Osteocyte (in vitro differentiated cells): ENCODE results near the gene MAPK4. TPM values are rescaled to one million over a fixed set of nuclear protein-coding genes. Genes with fewer than 3 reads are reported as not detected.

Source experiments
- DNase-seq: peaks from one replicate; pipeline ENCODE4 v3.0.0; 2021; ENCODE audit warnings: mixed read lengths; ENCODE audit not compliant: unreplicated experiment; ENCODE audit errors: extremely low spot score
- H3K27ac Mint-ChIP-seq: one replicate; pipeline ENCODE4 v1.8.0; 2021; ENCODE audit warnings: mild to moderate bottlenecking, mixed read lengths; ENCODE audit not compliant: unreplicated experiment
- H3K27me3 Mint-ChIP-seq: one replicate; pipeline ENCODE4 v1.8.0; 2021; ENCODE audit warnings: mixed read lengths; ENCODE audit not compliant: unreplicated experiment
- H3K36me3 Mint-ChIP-seq: one replicate; pipeline ENCODE4 v1.8.0; 2021; ENCODE audit warnings: mixed read lengths; ENCODE audit not compliant: unreplicated experiment
- H3K4me1 Mint-ChIP-seq: one replicate; pipeline ENCODE4 v1.8.0; 2021; ENCODE audit warnings: mixed read lengths; ENCODE audit not compliant: unreplicated experiment
- H3K4me3 Mint-ChIP-seq: one replicate; pipeline ENCODE4 v1.8.0; 2021; ENCODE audit warnings: mild to moderate bottlenecking, moderate library complexity, mixed read lengths; ENCODE audit not compliant: unreplicated experiment
- H3K9me3 Mint-ChIP-seq: one replicate; pipeline ENCODE4 v1.8.0; 2021; ENCODE audit warnings: mixed read lengths; ENCODE audit not compliant: unreplicated experiment
- CTCF ChIP-seq: fragments of 200-600 bp; sonication (generic); IDR thresholded peaks from 2 replicates; pipeline ENCODE4 v1.5.0; 2021; ENCODE audit warnings: antibody characterized with exemption, mild to moderate bottlenecking, moderate library complexity
- total RNA-seq: library from RNA; stranded (reverse); gene quantifications from 2 replicates; pipeline ENCODE4 v1.2.1, GENCODE V29; 2021

The MAPK4 gene
- total RNA-seq, 1 donor from 2014 or later, result not detected

GRCh38 chr18:50579061-50579774, 19.3 kb downstream of the MAPK4 start:
- TF ChIP-seq CTCF, result no peak
- Mint-ChIP-seq H3K27ac (no peak overlapping the region), H3K4me3 (no peak overlapping the region), H3K4me1 (no peaks in the 10 kb centered on the region), H3K27me3 (peaks cover 3% of the 10 kb centered on the region), H3K36me3 (no peaks in the 10 kb centered on the region), H3K9me3 (no peaks in the 10 kb centered on the region)
- DNase-seq, result no peak

GRCh38 chr18:50581517-50581916, 21.6 kb downstream of the MAPK4 start:
- Mint-ChIP-seq H3K4me3 (no peak overlapping the region), H3K27ac (no peak overlapping the region), H3K27me3 (no peaks in the 10 kb centered on the region), H3K9me3 (no peaks in the 10 kb centered on the region), H3K4me1 (no peaks in the 10 kb centered on the region), H3K36me3 (no peaks in the 10 kb centered on the region)
- no peak for TF ChIP-seq CTCF
- no peak for DNase-seq

GRCh38 chr18:50582500-50582899, 22.6 kb downstream of the MAPK4 start:
- Mint-ChIP-seq H3K4me1 (no peaks in the 10 kb centered on the region), H3K9me3 (no peaks in the 10 kb centered on the region), H3K4me3 (no peak overlapping the region), H3K27me3 (no peaks in the 10 kb centered on the region), H3K27ac (no peak overlapping the region), H3K36me3 (no peaks in the 10 kb centered on the region)
- no peak for TF ChIP-seq CTCF
- no peak for DNase-seq

- no peak for TF ChIP-seq CTCF
- H3K27me3 Mint-ChIP-seq, result no peaks in the 10 kb centered on the region
- H3K27ac Mint-ChIP-seq, result no peak overlapping the region
- peaks cover 6% of the 10 kb centered on the region for H3K9me3 Mint-ChIP-seq
- H3K4me1 Mint-ChIP-seq, result no peaks in the 10 kb centered on the region
- H3K4me3 Mint-ChIP-seq, result no peak overlapping the region
- DNase-seq, result no peak
- no peaks in the 10 kb centered on the region for H3K36me3 Mint-ChIP-seq
Measured at GRCh38 chr18:50586710-50587109, 26.8 kb downstream of the MAPK4 start.

GRCh38 chr18:50590593-50590992, 30.7 kb downstream of the MAPK4 start:
- H3K9me3 Mint-ChIP-seq, result peaks cover 6% of the 10 kb centered on the region
- no peaks in the 10 kb centered on the region for H3K4me1 Mint-ChIP-seq
- no peak for DNase-seq
- TF ChIP-seq CTCF, result no peak
- H3K36me3 Mint-ChIP-seq, result no peaks in the 10 kb centered on the region
- H3K4me3 Mint-ChIP-seq, result no peak overlapping the region
- no peak overlapping the region for H3K27ac Mint-ChIP-seq
- no peaks in the 10 kb centered on the region for H3K27me3 Mint-ChIP-seq
